ENCODE data around the gene ARID1B. TPM values are rescaled to one million over a fixed set of nuclear protein-coding genes. Genes with fewer than 3 reads are reported as not detected.

The ARID1B gene
- total RNA-seq, 2 donors from 2014 or later: 53.1 to 69.5 TPM

DNA sequence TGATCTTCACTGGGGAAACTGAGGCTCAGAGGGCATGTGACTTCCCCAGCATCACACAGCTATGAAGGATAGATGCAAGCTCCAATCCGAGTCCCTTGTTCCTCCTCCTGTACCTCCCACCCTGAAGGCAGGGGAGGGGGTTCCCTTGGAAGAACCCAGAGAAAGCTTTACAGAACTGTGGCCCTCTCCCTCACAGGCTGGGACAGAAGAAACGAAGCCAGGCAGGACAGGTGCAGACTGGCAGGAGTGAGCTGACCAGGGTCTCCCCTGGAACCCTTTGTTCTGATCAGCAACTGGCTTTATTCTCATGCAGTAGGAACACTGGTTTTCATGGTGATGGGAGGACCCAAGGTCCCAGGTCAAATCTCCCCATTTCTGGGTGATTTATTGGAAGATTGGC lies 456.0 kb downstream of the ARID1B start:
- ATAC-seq: no peak
- peaks cover 4 to 5% of the 10 kb centered on the region in 2 donors for H3K36me3 Mint-ChIP-seq

DNA sequence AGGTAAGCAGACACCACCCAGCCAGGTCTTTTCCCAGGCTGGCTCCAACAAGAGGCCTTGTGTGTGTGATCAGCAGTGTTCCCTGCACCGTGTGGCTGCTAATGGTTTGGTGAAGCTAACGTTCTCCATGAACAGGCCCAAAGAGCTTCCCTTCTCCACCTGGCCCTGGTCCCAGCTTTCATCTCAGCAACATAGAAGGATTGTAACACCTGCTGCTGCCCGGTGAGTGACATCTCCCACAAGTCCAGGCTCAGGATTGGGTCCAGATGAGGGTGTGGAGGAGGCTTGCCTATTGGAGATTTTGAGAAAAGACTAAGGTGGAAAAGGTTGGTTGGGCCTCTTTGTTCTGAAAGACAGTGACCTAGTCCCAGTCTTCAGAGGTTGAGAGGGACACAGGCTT lies 456.5 kb downstream of the ARID1B start:
- ATAC-seq (no peak), DNase-seq (ENCODE audit: low spot score in 2 of 2) (no peak)
- peaks cover 4 to 5% of the 10 kb centered on the region in 2 donors for H3K36me3 Mint-ChIP-seq
- no peak overlapping the region for H3K27ac Mint-ChIP-seq
- H3K9me3 Mint-ChIP-seq: peaks cover 0 to 5% of the 10 kb centered on the region in 2 donors

More for the DNA sequence above, 456.0 kb downstream of the ARID1B start:
- Mint-ChIP-seq H3K9me3 (peaks cover 0 to 2% of the 10 kb centered on the region in 2 donors), H3K27ac (no peak overlapping the region)
- DNase-seq (ENCODE audit: low spot score in 2 of 2): no peak

DNA sequence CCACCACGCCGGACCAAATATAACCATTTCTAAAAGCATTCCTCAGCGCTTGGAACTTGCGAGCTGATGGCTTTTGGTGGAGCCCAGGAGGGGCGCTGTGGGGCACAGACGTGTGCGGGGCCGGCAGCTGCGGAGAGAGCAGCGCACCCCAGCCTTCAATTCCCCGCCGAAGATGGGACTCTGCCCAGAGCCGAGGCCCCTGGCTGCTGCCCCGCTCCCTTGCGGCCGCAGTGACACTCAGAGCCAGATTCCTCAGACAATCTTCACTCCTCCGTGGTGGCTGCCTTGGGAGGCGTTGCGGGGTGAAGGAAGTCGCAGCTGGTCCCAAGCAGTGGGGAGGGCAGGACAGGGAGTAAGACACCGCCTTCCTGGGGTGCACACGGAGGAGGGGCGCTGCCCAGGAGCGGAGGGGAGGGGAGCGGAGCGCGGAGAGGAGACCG lies 458.4 kb downstream of the ARID1B start:
- Mint-ChIP-seq H3K27ac (peak overlapping the region in 1 of 2 donors; percentile 18), H3K9me3 (peaks cover 0 to 5% of the 10 kb centered on the region in 2 donors), H3K36me3 (peaks cover 4 to 5% of the 10 kb centered on the region in 2 donors)
- ATAC-seq (peak; percentile 83 to 88), DNase-seq (ENCODE audit: low spot score in 2 of 2) (peak in 1 of 2 donors; percentile 52)

DNA sequence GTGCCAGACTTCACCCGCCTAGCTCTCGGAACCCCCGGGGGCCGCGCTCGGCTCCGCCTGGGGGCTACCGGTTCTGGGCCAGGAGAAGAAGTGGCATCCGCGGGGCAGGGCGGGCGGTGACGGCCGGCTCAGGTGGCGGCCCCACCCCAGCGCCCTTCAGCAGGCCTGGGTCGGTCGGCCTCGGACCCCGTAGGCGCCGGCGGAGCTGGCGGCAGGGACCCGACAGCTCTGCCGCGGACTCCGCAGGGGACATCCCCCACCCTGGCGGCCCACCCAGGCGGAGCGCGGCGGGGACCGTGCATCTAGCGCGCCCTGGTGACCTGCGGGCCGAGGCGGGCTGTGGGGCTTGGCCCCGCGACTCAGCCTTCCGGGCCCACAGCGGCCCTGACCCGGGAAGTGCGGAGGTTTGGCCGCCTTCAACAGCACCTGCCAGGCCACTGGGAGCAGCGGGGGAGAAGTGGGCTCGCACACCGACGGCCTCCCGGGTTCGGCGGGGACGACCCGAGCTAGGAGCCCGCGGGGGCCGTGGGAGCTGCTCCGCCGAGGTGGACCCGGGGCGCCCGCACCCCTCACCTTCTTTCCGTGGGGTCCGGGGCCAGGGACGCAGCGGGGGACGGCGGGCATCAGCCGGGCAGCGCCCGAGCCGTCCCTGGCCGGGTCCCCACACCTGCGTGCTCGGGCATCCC lies 459.0 kb downstream of the ARID1B start:
- no peak overlapping the region for H3K27ac Mint-ChIP-seq
- peaks cover 0 to 5% of the 10 kb centered on the region in 2 donors for H3K9me3 Mint-ChIP-seq
- peaks cover 4 to 5% of the 10 kb centered on the region in 2 donors for H3K36me3 Mint-ChIP-seq
- DNase-seq (ENCODE audit: low spot score in 2 of 2) (no peak), ATAC-seq (peak in 1 of 2 donors; percentile 55)

DNA sequence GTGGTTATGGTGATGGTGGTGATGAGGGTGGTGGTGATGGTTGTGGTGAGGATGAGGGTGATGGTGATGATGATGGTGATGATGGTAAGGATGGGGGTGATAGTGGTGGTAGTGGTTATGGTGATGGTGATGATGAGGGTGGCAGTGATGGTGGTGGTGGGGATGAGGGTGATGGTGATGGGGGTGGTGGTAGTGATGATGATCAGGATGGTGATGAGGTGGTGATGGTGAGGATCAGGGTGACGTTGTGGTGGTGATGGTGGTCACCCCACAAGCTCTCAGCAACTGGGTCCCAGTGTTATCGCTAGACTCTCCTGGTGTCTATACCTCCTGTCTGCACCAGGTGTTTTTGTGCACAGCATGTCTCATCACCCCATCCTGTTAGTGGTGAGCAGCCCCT lies 461.2 kb downstream of the ARID1B start:
- ATAC-seq: no peak
- Mint-ChIP-seq H3K36me3 (peaks cover 4 to 5% of the 10 kb centered on the region in 2 donors), H3K27ac (no peak overlapping the region), H3K9me3 (peaks cover 0 to 5% of the 10 kb centered on the region in 2 donors)
- DNase-seq (ENCODE audit: low spot score in 2 of 2): no peak

DNA sequence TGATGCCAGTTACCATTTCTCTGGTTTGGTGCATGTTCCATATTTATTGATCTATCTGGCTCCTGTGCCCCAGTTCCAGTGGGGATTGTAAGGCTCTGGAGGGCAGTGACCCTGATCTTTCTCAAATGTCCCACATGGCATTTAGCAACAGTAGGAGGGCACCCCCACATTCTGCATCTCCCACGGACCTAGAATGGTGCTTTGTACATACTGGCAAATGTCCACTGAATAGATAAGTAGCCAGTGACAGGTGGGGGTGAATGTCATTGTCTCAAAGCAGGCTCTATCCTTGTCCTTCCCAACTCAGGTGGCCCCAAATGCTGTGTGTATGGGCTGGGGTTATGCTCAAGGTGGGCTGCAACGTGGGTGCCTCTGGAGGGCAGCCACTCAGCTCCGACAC lies 462.0 kb downstream of the ARID1B start:
- DNase-seq (ENCODE audit: low spot score in 2 of 2) (no peak), ATAC-seq (no peak)
- Mint-ChIP-seq H3K36me3 (peaks cover 4 to 5% of the 10 kb centered on the region in 2 donors), H3K27ac (no peak overlapping the region), H3K9me3 (peaks cover 0 to 5% of the 10 kb centered on the region in 2 donors)

DNA sequence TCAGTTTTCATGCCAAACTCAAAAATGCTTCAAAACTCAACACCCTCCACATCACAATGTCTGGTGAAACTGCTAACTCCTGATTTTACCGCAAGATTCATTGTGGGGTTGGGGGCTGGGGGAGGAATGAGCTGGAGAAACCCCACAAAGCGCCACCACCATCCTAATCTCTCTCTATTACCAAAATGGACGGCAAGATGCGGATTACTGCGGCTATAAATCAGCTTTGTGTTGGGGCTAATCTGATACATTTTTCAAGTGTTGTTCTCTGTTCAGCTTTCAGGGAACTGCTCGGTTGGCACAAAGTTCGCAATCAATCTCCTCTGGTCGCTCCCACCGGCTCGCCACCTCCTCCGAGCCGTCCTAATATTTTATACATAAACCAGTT lies 462.5 kb downstream of the ARID1B start:
- Mint-ChIP-seq H3K27ac (no peak overlapping the region), H3K36me3 (peaks cover 4 to 5% of the 10 kb centered on the region in 2 donors), H3K9me3 (peaks cover 0 to 5% of the 10 kb centered on the region in 2 donors)
- DNase-seq (ENCODE audit: low spot score in 2 of 2) (no peak), ATAC-seq (no peak)

DNA sequence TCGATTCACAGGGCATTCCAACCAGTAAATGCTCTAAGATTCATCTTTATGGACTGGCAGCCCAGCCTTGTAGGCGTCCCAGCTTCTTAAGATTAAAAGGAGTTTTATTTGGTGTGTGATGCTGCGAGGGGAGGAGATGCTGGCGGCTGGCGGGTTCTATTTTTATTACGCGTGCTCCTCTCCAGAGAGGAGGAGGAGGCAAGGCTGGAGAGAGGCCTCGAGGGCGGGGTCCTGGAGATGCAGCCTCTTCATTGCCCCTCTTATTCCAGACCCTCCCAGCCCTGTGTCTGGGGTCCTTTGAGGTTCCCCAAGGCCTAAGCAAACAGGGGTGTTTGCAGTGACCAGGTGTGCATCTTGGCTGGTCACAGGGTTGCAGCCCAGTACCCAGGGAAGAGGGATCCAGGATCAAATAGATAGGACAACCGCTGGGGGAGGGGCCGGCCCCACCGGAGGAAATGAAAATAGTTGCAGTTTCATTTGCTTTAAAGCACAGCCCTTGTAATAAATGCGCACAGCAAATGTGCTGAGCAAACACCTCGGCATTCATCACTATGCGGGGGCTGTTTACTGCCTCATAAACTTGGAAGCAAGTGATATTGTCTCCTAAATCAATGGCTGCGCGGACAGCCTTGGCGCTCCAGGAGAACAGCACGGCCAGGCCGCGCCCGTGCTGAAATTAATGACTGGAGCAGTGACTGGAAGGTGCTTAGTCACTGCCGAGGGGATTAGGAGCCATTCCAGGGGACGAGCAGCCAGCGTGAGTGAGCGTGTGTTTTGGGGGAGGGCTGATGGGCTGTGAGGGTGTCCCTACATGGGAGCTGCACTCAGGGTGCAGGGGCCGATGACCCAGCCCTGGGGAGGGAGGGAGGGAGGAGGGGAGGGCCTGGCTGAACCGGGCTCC lies 463.1 kb downstream of the ARID1B start:
- H3K9me3 Mint-ChIP-seq: peaks cover 0 to 5% of the 10 kb centered on the region in 2 donors
- peaks cover 4 to 5% of the 10 kb centered on the region in 2 donors for H3K36me3 Mint-ChIP-seq
- no peak for ATAC-seq
- H3K27ac Mint-ChIP-seq: no peak overlapping the region
- DNase-seq (ENCODE audit: low spot score in 2 of 2): no peak

DNA sequence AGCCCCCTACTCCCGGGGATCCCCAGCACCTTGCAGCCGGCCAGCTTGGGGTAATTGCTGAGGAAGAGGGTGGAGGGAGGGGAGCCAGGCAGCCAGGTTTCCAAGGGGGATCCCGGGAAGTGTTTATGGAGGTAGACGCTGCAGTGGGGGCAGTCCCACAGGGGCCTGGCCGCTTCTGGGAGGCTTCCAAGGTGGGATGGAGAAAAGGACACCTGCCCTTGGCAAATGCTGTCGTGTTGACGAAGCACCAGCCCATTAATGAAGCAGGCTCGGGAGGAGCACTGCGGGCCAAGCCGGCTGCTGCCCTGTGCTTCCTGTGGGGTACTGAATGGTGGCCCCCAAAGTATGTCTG lies 463.8 kb downstream of the ARID1B start:
- DNase-seq (ENCODE audit: low spot score in 2 of 2): no peak
- H3K36me3 Mint-ChIP-seq: no peaks in the 10 kb centered on the region
- peaks cover 0 to 5% of the 10 kb centered on the region in 2 donors for H3K9me3 Mint-ChIP-seq
- no peak overlapping the region for H3K27ac Mint-ChIP-seq
- no peak for ATAC-seq

DNA sequence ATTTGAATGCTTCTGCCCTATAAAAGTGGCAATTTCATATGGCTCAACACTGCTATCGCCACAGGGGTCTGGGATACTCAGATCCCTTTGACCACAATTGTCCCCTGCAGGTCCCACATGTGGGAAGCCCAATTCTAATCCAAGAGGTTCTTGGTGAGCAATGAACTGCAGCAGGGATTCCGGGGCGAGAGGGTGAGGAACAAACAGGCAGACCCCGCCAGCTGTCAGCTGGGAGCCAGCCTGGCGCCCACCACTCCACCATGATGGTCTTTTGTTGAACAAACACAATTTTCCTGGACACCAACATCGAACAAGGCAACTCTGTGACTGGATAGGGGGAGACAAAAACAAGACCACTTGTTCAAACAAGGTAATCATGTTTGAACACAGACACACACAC lies 465.6 kb downstream of the ARID1B start:
- H3K9me3 Mint-ChIP-seq: peaks cover 0 to 5% of the 10 kb centered on the region in 2 donors
- DNase-seq (ENCODE audit: low spot score in 2 of 2) (no peak), ATAC-seq (no peak)
- no peaks in the 10 kb centered on the region for H3K36me3 Mint-ChIP-seq
- H3K27ac Mint-ChIP-seq: no peak overlapping the region

DNA sequence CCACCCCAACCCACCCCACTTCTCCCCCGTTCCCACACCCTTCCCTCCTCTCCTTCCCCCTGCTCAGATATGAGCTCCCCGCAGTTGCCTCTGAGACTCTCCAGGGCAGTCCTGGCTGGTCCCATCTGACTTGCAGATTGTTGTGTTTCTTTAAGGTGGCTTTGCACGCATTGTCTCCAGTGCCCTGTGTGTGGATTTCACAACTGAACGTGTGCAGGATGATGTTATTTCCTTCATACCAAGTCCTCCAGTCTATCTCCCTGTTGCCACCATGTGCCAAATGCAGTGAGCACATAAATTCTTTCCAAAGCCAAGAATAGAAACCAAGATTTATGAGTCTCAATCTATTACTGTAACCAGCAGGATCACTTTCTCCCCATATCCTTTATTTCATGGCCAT lies 467.0 kb downstream of the ARID1B start:
- Mint-ChIP-seq H3K36me3 (peaks cover 0 to 9% of the 10 kb centered on the region in 2 donors), H3K27ac (no peak overlapping the region), H3K9me3 (peaks cover 3 to 5% of the 10 kb centered on the region in 2 donors)
- DNase-seq (ENCODE audit: low spot score in 2 of 2): no peak
- no peak for ATAC-seq

DNA sequence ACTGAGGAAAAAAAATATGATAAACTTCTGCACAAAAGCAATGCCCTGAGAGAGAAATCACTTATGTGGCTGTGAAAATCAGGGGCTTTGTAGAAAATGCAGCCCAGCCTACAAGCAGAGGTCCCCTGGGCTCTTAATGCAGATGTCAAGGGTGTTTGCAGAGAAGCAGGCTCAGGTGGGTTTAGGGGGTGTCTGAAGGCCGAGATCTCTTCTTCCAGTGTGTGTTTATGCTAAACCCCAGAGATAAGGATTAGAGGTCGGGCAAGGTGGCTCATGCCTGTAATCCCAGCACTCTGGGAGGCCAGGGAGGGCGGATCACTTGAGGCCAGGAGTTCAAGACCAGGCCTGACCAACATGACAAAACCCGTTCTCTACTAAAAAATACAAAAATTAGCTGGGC lies 467.6 kb downstream of the ARID1B start:
- peaks cover 3 to 5% of the 10 kb centered on the region in 2 donors for H3K9me3 Mint-ChIP-seq
- no peak for DNase-seq (ENCODE audit: low spot score in 2 of 2)
- no peak for ATAC-seq
- peaks cover 0 to 9% of the 10 kb centered on the region in 2 donors for H3K36me3 Mint-ChIP-seq
- H3K27ac Mint-ChIP-seq: no peak overlapping the region

DNA sequence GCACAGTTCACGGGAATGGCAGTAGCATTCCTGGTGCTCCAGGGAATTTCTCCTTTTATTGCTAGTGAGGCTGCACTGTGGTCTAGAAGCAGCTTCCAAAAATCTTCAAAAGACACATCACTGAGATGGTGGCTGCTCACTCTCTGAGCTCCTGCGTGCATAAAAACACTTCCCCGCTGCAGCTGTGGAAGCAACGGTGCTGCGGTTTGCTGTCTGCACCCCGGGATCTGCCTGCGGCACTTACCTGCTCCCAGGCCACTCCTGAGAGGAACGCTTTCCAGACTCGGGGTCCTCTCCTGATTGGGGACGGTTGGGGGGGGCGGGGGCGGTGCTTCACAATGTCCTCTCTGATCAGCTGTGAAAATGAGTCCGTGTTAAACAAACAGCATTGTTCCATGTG lies 468.3 kb downstream of the ARID1B start:
- ATAC-seq (no peak), DNase-seq (ENCODE audit: low spot score in 2 of 2) (no peak)
- no peak overlapping the region for H3K27ac Mint-ChIP-seq
- H3K9me3 Mint-ChIP-seq: peaks cover 3 to 5% of the 10 kb centered on the region in 2 donors
- peaks cover 0 to 9% of the 10 kb centered on the region in 2 donors for H3K36me3 Mint-ChIP-seq

DNA sequence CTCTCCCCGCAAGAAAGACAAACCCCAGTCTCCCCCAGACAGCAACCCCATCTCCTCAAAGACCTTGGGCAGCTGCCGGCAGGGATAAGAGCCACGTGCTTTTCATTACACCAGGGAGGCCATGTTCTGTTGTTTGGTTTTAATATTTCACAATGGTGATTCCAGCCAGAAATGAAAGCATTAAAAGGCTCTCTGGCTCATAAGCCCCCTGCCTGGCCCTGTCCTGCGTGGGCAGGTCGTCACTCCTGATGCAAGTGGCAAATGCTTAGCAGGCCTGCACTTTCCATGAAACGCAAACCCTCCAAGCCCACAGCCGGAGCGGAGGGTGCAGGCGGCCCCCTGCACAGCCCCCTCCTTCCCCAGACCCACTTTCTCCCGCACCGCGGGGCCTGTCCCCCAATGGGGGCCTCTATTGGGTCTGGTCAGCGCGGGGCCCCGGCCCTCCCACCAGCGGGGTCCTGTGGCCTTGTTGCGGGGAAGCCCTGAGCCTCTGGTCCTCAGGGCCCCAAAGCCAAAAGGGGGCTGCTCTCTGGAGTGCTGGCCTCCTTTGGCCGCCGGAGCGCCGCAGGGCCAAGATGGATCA lies 469.0 kb downstream of the ARID1B start:
- DNase-seq (ENCODE audit: low spot score in 2 of 2) (no peak), ATAC-seq (no peak)
- H3K27ac Mint-ChIP-seq: no peak overlapping the region
- H3K36me3 Mint-ChIP-seq: peaks cover 0 to 9% of the 10 kb centered on the region in 2 donors
- peaks cover 3 to 5% of the 10 kb centered on the region in 2 donors for H3K9me3 Mint-ChIP-seq

DNA sequence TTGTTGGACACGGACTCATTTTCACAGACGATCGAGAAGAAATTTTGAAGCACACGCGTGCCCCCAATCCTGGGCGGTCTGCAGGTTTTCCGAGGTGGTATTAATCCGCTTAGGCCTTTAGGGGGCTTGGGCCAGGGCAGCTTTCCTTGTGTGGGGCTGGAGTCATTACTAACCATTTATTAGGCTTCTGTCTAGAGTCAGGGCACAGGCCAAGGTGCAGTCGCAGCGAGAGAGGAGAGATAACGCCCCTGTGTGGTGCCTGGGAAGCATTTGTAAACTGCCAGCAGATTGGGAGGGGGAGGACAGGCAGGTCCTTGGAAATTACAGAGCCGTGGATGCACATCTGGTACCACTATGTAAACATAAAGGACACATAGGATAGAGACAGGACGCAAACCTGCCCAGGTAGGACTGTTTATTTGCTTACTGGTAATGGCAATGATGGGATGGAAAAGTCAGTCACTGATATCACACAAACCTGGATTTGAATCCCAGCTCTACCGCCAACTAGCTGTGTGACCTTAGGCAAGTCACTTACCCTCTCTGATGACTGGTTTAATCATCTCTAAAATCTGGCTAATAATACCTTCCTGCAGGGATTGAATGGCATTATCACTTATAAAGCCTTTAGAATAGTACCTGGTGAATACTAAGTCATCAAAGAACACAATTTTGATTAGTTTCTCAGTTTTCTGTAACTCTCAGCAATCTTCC lies 469.8 kb downstream of the ARID1B start:
- Mint-ChIP-seq H3K36me3 (peaks cover 0 to 9% of the 10 kb centered on the region in 2 donors), H3K27ac (no peak overlapping the region), H3K9me3 (peaks cover 3 to 5% of the 10 kb centered on the region in 2 donors)
- ATAC-seq: no peak
- no peak for DNase-seq (ENCODE audit: low spot score in 2 of 2)

DNA sequence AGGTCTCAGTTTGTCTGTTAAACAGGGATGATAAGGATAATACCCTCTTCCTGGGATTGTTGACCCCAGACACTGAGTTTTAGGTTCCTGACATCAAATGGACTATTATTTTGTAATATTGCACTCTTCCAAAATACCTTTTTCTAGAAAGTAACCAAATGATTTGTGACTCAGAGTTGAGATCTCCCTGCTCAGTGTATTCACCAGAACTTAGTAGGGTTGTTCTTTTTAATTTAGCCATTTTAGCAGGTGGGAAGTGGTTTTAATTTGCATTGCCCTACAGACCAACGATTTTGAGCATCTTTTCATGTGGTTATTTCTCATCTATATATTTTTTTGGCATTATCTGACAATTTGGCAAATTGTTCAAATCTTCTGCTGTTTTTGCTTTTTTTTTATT lies 471.1 kb downstream of the ARID1B start:
- Mint-ChIP-seq H3K36me3 (peaks cover 0 to 9% of the 10 kb centered on the region in 2 donors), H3K27ac (no peak overlapping the region), H3K9me3 (peaks cover 3 to 5% of the 10 kb centered on the region in 2 donors)
- DNase-seq (ENCODE audit: low spot score in 2 of 2): no peak
- ATAC-seq: no peak
